IMR-90 (cell line): ENCODE measurements around the gene RASSF10.

Experiments
- BHLHE40 ChIP-seq: fragments of 150-350 bp; IDR thresholded peaks from 2 replicates; pipeline ENCODE4 v1.6.1; 2016; ENCODE audit warnings: mild to moderate bottlenecking, low read depth, low read length
- CEBPB ChIP-seq: IDR thresholded peaks from 2 replicates; pipeline ENCODE4 v1.6.1; 2012; ENCODE audit warnings: low read depth, low read length, improper control_type of control experiment
- CHD1 ChIP-seq: IDR thresholded peaks from 2 replicates; pipeline ENCODE4 v1.6.1; 2012; ENCODE audit warnings: low read depth, low read length, improper control_type of control experiment
- FOS ChIP-seq: fragments of 150-350 bp; IDR thresholded peaks from 2 replicates; pipeline ENCODE4 v1.6.1; 2016; ENCODE audit warnings: low read depth, low read length
- MAZ ChIP-seq: IDR thresholded peaks from 2 replicates; pipeline ENCODE4 v1.6.1; 2012; ENCODE audit warnings: low read depth, mild to moderate bottlenecking, low read length, improper control_type of control experiment, moderate library complexity, borderline replicate concordance
- MXI1 ChIP-seq: IDR thresholded peaks from 2 replicates; pipeline ENCODE4 v1.6.1; 2012; ENCODE audit warnings: low read depth, mild to moderate bottlenecking, low read length, moderate library complexity, borderline replicate concordance
- POLR2A ChIP-seq: IDR thresholded peaks from 2 replicates; pipeline ENCODE4 v1.6.1; 2012; ENCODE audit warnings: mild to moderate bottlenecking, low read depth, low read length
- RAD21 ChIP-seq: IDR thresholded peaks from 2 replicates; pipeline ENCODE4 v1.6.1; 2012; ENCODE audit warnings: low read length, improper control_type of control experiment
- RCOR1 ChIP-seq: IDR thresholded peaks from 2 replicates; pipeline ENCODE4 v1.6.1; 2012; ENCODE audit warnings: mild to moderate bottlenecking, low read length, improper control_type of control experiment; ENCODE audit not compliant: insufficient replicate concordance
- RFX5 ChIP-seq: IDR thresholded peaks from 2 replicates; pipeline ENCODE4 v1.8.0; 2012; ENCODE audit warnings: low read depth, mild to moderate bottlenecking, low read length, moderate library complexity
- SMC3 ChIP-seq: fragments of 150-350 bp; IDR thresholded peaks from 2 replicates; pipeline ENCODE4 v1.6.1; 2016; ENCODE audit warnings: low read depth, mild to moderate bottlenecking, antibody characterized with exemption, low read length, moderate library complexity
- TF ChIP-seq, protein P1 (sequence below): conservative IDR thresholded peaks from 2 replicates; pipeline ENCODE4 v1.5.1; 2012; ENCODE audit warnings: mild to moderate bottlenecking, low read depth, low read length, improper control_type of control experiment
- TF ChIP-seq, protein P2 (sequence below): fragments of 150-350 bp; IDR thresholded peaks from 2 replicates; pipeline ENCODE4 v1.6.1; 2017; ENCODE audit warnings: mild to moderate bottlenecking, antibody characterized with exemption, low read length, low read depth
- TF ChIP-seq, protein P3 (sequence below): fragments of 150-350 bp; IDR thresholded peaks from 2 replicates; pipeline ENCODE4 v1.6.1; 2016; ENCODE audit warnings: low read depth, mild to moderate bottlenecking, low read length, moderate library complexity, borderline replicate concordance

DNA sequence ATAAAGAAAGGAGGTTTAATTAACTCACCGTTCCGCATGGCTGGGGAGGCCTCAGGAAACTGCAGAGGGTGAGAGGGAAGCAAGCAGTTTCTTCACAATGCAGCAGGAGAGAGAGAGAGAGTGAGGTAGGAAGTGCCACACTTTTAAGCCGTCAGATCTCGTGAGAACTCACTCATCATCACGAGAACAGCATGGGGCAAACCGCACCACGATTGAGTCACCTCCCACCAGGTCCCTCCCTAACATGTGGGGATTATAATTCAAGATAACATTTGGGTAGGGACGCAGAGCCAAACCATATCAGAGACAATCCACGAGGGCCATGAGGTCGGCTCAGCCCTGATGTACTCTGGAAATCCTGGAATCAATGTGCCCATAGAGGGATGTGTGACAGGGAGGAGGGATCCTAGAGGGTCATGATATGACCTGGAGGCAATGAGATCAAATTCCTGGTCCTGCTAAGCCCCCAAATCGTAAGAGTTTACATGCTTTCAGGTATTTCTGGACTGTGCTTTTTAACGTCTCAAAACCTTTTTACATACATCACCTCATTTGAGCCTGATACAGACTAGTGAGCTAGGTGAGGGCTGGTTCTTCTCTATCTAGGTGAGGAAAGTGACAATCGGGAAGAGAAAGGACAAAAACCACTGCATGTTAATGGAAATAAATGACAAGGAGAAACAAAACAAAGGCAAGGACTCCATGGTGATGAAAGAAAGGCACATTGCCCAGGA lies 19.5 kb upstream of the RASSF10 start:
- no peak for TF ChIP-seq RAD21
- no peak for TF ChIP-seq CHD1
- TF ChIP-seq CEBPB, result no peak
- TF ChIP-seq, protein P1, sequence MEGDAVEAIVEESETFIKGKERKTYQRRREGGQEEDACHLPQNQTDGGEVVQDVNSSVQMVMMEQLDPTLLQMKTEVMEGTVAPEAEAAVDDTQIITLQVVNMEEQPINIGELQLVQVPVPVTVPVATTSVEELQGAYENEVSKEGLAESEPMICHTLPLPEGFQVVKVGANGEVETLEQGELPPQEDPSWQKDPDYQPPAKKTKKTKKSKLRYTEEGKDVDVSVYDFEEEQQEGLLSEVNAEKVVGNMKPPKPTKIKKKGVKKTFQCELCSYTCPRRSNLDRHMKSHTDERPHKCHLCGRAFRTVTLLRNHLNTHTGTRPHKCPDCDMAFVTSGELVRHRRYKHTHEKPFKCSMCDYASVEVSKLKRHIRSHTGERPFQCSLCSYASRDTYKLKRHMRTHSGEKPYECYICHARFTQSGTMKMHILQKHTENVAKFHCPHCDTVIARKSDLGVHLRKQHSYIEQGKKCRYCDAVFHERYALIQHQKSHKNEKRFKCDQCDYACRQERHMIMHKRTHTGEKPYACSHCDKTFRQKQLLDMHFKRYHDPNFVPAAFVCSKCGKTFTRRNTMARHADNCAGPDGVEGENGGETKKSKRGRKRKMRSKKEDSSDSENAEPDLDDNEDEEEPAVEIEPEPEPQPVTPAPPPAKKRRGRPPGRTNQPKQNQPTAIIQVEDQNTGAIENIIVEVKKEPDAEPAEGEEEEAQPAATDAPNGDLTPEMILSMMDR, result no peak
- TF ChIP-seq SMC3, result no peak
- TF ChIP-seq POLR2A, result no peak
- TF ChIP-seq RCOR1, result no peak
- TF ChIP-seq, protein P2, sequence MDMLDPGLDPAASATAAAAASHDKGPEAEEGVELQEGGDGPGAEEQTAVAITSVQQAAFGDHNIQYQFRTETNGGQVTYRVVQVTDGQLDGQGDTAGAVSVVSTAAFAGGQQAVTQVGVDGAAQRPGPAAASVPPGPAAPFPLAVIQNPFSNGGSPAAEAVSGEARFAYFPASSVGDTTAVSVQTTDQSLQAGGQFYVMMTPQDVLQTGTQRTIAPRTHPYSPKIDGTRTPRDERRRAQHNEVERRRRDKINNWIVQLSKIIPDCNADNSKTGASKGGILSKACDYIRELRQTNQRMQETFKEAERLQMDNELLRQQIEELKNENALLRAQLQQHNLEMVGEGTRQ, result no peak
- no peak for TF ChIP-seq MAZ
- TF ChIP-seq RFX5, result no peak
- TF ChIP-seq, protein P3, sequence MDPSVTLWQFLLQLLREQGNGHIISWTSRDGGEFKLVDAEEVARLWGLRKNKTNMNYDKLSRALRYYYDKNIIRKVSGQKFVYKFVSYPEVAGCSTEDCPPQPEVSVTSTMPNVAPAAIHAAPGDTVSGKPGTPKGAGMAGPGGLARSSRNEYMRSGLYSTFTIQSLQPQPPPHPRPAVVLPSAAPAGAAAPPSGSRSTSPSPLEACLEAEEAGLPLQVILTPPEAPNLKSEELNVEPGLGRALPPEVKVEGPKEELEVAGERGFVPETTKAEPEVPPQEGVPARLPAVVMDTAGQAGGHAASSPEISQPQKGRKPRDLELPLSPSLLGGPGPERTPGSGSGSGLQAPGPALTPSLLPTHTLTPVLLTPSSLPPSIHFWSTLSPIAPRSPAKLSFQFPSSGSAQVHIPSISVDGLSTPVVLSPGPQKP, result no peak
- no peak for TF ChIP-seq BHLHE40
- TF ChIP-seq MXI1, result no peak
- TF ChIP-seq FOS, result no peak
